ENCODE results near the gene ZC3H12A. TPM values are rescaled to one million over a fixed set of nuclear protein-coding genes. Genes with fewer than 3 reads are reported as not detected.

ZC3H12A gene
- total RNA-seq, 1 experiment from 2014 or later = 6.7 TPM

DNA sequence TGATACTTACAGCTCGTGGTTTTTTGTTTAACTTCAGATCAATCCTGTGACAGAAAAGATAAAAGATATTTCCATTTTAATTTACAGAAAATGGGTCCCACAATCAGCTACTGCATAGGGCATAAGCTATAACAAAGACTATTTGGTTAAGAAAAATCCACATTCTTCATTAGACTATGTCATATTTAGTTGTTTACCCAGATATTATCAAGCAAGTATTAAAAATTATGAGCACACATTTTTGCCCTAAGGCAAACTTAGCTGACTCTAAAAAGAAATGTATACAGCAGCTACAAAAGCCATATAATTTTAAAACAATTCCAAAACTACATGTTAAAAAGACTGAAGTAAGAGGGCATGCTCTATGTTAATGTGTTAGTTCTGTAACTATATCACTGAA is 21.5 kb downstream of the ZC3H12A start:
- TF ChIP-seq, protein P1, sequence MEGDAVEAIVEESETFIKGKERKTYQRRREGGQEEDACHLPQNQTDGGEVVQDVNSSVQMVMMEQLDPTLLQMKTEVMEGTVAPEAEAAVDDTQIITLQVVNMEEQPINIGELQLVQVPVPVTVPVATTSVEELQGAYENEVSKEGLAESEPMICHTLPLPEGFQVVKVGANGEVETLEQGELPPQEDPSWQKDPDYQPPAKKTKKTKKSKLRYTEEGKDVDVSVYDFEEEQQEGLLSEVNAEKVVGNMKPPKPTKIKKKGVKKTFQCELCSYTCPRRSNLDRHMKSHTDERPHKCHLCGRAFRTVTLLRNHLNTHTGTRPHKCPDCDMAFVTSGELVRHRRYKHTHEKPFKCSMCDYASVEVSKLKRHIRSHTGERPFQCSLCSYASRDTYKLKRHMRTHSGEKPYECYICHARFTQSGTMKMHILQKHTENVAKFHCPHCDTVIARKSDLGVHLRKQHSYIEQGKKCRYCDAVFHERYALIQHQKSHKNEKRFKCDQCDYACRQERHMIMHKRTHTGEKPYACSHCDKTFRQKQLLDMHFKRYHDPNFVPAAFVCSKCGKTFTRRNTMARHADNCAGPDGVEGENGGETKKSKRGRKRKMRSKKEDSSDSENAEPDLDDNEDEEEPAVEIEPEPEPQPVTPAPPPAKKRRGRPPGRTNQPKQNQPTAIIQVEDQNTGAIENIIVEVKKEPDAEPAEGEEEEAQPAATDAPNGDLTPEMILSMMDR (conservative IDR thresholded peaks at IDR 0.05) = no peak
- Histone ChIP-seq H4K8ac (replicated peaks; ENCODE audit: insufficient read length, low read depth, low read length) (no peak overlapping the region), H3K4me1 (ENCODE audit: insufficient read depth, low read length) (no peaks in the 10 kb centered on the region), H3K9ac (ENCODE audit: extremely low read depth, insufficient read length, low read length) (no peak overlapping the region), H3K27me3 (ENCODE audit: insufficient read depth, low read length) (no peaks in the 10 kb centered on the region), H3K23me2 (ENCODE audit: insufficient read length, low read depth, low read length, poor library complexity, severe bottlenecking) (no peaks in the 10 kb centered on the region), H4K91ac (ENCODE audit: insufficient read length, low read depth, low read length) (no peak overlapping the region), H3K27ac (ENCODE audit: insufficient read length, low read depth, low read length) (no peak overlapping the region), H3K23ac (ENCODE audit: insufficient read length, low read depth, low read length) (no peak overlapping the region), H4K5ac (ENCODE audit: insufficient read length, low read depth, low read length) (no peak overlapping the region), H2AK5ac (ENCODE audit: insufficient read length, low read length) (no peak overlapping the region), H4K20me1 (ENCODE audit: control insufficient read depth, insufficient read depth, insufficient read length) (no peaks in the 10 kb centered on the region), H3K18ac (ENCODE audit: insufficient read length, low read depth, low read length) (no peak overlapping the region), H3K14ac (ENCODE audit: insufficient read depth, low read length) (no peak overlapping the region), H3K9me3 (ENCODE audit: control insufficient read depth, low read depth, low read length) (no peaks in the 10 kb centered on the region), H2BK12ac (ENCODE audit: insufficient read length, low read depth, low read length) (no peak overlapping the region), H2BK5ac (ENCODE audit: insufficient read length, low read length) (no peak overlapping the region), H3K56ac (ENCODE audit: insufficient read length, low read depth, low read length) (no peak overlapping the region), H3K4ac (ENCODE audit: low read depth, low read length) (no peak overlapping the region), H3K79me1 (ENCODE audit: insufficient read depth, low read depth, low read length, poor library complexity, severe bottlenecking) (no peaks in the 10 kb centered on the region), H3K4me2 (ENCODE audit: insufficient read depth, insufficient read length, low read length) (no peak overlapping the region), H2BK15ac (ENCODE audit: low read depth, low read length) (no peak overlapping the region), H2AFZ (ENCODE audit: low read length) (no peak overlapping the region), H2BK20ac (ENCODE audit: low read depth, low read length, poor library complexity, severe bottlenecking) (no peak overlapping the region), H2BK120ac (ENCODE audit: low read depth, low read length, poor library complexity, severe bottlenecking) (no peak overlapping the region), H3K79me2 (ENCODE audit: insufficient read depth, low read length) (no peaks in the 10 kb centered on the region), H3T11ph (ENCODE audit: low read length) (no peak overlapping the region)
- H3K36me3 Mint-ChIP-seq (ENCODE audit: insufficient read depth in 1 of 3, low read depth in 3 of 3) = peaks cover 4 to 46% (median 26%) of the 10 kb centered on the region in 3 experiments; a peak in 5 of 7 replicates
- no peak overlapping the region for H3K27ac Mint-ChIP-seq
- no peak for DNase-seq
- no peaks in the 10 kb centered on the region for H3K27me3 Mint-ChIP-seq (ENCODE audit: low read depth)
- no peaks in the 10 kb centered on the region for H3K9me3 Mint-ChIP-seq
- no peaks in the 10 kb centered on the region for H3K4me1 Mint-ChIP-seq
- H3K4me3 Mint-ChIP-seq = no peak overlapping the region
- WGBS (ENCODE audit: extremely low coverage, insufficient read length, low lambda C conversion rate) = no CpG with 5 or more reads among the region's 1 CpG

Data from H9 (cell line).